Stimulated activated CD8-positive, alpha-beta memory T cell treated with anti-CD3 and anti-CD28 coated beads, Interleukin-2, amount 100 ng/mL, for 48 hours (primary cell): ENCODE data around the gene CHD1.

ENCODE experiments used
- DNase-seq, 2 donors: peaks; one replicate each; pipeline ENCODE4 v3.0.0-alpha.2; 2020; ENCODE audit warnings: low read depth in 2 of 2

The CHD1 gene

DNA sequence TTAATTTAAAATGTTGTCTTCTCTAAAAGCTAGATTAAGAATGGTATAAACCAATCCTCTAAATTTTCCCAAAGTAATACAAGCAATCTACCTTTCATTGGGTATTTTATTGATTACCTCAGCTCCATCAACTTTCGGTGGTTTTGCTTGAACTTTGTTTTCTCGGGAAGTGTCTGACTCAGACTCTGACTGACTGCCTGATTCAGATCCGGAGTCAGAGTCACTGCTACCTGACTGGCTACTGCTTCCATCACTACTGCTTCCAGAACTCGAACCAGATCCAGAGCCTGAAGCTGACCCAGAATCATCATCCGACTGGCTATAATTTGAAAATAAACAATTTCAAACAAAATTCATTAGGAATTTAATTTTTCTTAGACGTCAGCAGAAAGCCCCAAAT is 24.0 kb downstream of the CHD1 start:
- DNase-seq: no peak

DNA sequence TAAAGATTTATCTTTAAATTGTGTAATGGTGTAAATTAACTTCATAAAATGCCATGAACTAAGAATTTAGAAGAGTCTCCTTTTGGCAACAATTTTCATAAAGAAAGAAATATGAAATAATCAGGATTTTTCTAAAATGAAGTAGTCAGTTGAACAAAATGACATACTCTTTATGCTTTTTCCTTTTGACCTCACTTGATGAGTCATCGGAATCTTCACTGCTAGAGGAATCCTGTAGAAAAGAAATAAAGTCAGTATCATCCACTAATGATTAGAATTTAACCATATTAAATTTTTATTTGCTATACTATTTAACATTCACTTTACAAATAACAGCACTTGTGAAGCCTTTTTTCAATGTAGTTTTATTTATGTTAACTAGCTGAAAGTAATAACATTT is 26.1 kb downstream of the CHD1 start:
- DNase-seq: no peak

DNA sequence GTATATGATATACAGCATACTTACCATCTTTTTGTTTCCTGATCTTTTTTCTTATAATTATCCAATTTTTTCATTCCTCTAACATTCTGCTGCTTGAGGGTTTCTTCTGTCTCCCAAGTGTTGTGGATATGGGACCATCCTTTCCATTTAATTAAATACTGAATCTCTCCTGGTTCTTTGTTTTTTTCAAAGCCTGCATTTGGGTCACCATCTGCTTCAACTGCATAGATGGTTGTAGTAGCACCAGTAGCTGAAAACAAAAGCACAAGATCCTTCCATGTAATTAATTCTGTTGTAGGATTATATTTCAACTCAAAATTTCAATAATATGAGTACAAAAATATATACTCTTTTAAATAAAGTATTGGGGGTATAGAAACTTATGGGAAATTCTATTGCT is 29.4 kb downstream of the CHD1 start:
- no peak for DNase-seq

DNA sequence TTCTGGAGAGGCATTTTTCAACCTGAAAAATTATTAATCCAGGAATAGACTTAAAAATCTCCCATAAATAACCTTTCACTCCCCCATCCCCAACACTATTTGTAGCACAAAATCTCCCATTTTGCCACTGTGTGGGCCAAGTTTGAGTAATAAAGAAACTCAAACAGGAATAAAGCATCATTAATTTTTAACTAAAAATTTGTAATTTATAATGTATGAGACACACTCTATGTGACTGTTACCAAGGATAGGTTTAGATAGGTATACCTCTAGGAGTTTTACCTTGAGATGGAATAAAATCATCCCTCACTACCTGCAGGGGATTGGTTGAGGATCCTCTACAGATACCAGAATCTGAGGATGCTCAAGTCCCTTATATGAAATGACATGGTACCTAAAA is 30.1 kb downstream of the CHD1 start:
- no peak for DNase-seq

DNA sequence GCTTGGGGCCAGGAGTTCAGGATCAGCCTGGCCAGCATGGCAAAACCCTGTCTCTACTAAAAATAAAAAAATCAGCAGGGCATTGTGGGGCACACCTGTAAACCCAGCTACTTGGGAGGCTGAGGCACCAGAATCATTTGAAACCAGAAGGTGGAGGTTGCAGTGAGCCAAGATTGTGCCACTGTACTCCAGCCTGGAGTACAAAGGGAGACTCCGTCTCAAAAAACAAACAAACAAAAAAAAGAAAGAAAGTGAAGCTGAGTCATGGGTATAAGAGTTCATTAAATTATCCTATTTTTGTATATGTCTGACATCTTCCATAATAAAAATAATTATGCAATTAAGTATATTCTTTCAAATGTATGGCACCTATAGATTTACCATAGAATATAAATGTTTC is 37.2 kb downstream of the CHD1 start:
- no peak for DNase-seq

DNA sequence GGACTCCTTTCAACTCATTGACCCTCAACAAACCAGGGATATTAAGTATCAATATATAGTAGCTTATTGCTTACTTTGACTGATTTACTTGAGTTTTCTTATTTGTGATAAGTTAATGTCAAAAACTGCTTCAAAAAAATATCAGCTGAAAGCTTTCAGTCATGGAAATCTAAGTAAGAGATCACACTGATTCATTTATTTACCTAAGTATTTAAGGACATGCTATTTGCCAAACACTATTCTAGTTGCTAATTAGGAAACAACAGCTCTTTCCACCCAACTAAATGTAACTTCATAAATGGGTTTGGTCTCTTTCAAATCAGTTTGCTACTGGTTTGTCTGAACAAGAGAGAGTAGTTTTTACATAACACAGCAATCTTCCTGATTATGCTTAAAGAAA is 48.2 kb downstream of the CHD1 start:
- no peak for DNase-seq

DNA sequence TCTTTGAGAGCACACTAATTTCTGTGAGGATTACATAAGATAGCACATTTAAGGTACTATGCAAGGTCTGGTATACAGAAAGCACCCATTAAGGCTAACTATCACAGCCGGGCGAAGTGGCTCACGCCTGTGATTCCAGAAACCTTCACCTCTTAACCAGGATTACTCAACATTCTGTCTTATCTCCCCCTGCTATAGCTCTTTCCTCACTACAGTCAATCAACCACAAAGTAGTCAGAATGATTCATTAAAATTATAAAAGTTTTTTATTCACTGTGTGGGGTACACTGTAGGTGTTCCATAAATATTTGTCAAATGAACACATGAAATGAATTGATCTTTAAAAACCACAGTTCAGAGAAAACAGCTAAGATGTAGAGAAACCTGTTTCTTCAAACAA is 48.7 kb downstream of the CHD1 start:
- peak in 1 of 2 donors; percentile 11 for DNase-seq

DNA sequence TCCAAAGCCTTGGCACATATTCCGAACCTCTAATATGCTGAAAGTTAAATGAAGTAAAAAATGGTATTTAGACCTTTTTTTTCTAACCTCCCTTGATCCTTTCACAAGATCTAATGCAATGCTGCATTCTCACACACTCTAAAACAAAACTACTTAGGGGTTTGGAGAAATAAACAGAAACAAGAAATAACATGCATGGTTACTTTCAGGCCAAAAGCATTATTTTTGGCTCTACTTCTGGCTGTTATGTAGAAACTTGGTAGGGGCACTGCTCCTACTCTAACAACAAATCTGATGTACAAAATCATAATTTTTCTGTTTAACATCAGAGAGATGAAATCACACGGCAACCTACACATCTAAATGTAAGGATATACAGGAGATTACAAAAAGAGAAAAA is 51.2 kb downstream of the CHD1 start:
- no peak for DNase-seq

DNA sequence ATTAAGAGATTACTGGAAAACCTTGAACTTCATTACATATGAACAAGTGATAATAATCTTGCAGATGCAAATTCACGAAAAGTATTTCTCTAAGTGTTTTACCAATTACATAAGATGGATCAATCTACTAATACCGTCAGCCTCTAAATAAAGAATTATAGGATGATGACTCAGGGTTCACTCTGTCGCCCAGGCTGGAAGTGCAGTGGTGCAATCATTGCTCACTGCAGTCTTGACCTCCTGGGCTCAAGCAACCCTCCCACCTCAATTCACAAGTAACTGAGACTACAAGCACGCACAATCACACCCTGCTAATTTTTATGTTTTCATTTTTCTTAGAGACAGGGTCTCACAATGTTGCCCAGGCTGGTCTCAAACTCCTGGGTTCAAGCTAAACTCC is 56.1 kb downstream of the CHD1 start:
- no peak for DNase-seq

DNA sequence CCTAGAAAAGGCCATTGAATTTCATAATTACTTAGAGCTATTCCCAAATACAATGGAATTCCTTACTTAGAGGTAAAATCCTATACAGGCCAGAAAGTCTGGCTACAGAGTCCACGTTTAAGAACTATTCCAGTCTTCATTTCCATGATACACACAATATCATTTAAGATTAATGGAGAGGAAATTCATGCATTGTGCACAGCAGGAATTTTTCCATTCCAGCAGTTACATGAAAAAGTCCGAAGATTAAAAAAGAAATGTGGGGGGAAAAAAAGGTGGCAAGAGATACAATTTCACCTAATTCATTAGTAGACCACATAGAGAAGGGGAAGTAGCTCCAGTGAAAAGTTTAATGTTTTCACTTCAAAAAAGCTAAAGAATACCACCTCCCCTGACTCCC is 63.1 kb downstream of the CHD1 start:
- no peak for DNase-seq

DNA sequence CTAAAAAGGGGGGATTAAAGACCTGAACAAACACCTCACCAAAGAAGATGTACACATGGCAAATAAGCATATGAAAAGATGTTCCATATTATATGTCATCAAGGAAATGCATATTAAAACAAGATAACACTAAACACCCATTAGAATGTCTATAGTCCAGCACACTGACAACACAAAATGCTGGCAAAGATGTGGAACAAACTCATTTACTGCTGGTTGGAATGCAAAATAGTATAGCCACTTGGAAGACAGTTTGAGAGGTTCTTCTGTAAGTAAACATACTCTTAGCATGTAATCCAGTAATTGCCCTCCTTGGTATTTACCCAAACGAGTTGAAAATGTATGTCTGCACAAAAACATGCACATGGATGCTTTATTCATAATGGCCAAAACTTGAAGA is 81.8 kb downstream of the CHD1 start:
- DNase-seq: no peak

DNA sequence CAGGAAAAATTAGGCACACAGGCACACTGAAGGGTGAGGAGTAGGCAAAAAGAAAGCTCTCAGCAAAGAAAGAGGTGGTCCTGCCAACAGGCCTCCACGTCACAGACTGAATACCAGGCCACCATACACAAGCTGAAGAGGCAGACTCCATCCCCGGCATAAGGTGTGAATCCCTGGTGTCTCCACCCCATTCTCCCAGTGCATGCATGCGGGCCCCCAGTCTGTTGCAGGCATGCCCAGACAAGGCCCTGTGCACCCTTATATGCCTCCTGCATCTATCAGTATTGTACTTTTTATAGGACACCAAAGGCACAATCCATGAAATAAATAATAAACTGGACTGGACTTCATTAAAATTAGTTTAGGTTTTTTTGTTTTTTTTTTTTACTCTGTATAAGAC is 82.3 kb downstream of the CHD1 start:
- DNase-seq: no peak

DNA sequence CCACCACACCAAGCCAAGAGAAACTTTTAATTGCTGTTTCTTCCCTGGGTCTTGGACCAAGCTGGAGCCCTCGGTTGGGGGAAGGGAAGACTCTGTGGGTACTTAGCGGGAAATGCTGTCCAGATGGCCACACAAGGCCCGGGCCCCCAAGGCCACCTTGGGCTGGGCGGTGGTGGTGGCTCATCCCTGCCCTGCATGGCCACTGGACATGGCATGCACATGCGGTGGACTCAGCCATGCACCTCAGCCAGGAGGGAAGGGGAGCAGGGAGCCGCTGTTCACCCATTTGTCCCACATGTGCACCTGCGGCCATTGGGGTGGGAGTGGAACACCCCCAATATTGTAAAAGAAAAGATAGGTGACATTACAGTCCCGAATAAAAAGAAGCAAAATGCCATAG is 82.9 kb downstream of the CHD1 start:
- DNase-seq: no peak

DNA sequence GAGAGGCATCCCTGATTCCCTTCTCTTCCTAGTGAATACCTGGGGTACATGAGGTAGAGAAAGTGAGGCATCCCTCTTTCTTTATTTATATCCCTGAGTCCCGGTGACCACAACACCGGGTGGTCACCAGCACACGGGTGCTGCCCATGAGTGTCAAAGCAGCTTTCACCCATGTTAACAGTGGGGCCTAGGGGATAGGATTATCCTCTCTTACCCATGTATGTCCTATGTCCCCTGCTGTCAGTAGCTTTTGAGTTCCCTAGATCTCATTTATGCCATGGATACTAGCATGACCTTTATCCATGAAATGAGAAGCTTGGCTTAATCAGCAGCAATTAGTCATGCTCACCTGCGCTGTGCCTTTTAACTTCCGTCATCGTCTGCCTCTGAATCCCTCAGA is 83.9 kb downstream of the CHD1 start:
- no peak for DNase-seq

DNA sequence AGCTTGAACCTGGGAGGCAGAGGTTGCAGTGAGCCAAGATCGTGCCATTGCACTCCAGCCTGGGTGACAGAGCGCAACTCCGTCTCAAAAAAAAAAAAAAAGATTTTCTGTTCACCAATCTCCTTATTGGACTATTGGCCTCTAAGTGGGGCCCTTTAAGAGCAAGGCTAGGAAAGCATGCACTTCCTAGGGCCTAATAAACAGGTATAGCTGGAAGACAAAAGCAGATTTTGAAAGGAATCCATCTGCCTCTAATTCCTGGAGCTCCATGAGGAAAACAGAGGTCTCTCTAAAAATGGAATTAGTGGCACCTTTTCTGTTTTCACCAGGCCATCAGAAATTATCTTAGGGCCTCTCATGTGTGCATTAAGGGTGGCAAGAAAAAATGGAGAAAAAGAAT is 85.3 kb downstream of the CHD1 start:
- DNase-seq: no peak

DNA sequence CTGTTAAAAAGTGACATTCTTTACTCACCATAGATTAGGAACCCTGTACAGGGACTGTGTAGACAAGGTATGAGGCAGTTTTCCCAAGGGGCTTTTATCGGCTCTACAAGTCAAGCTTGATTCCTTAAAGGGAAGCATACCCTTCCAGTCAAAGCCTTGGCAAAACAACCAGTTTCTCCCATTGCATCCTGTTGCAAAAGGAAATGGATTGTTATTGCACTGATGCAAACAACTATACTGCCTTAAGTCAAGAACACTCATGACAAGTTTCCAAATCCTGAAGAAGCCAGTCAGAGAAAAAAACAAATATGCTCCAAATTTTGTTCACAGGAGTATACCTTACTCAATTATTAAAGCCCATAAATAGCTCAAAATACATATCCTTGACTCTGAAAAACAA is 87.9 kb downstream of the CHD1 start:
- no peak for DNase-seq

DNA sequence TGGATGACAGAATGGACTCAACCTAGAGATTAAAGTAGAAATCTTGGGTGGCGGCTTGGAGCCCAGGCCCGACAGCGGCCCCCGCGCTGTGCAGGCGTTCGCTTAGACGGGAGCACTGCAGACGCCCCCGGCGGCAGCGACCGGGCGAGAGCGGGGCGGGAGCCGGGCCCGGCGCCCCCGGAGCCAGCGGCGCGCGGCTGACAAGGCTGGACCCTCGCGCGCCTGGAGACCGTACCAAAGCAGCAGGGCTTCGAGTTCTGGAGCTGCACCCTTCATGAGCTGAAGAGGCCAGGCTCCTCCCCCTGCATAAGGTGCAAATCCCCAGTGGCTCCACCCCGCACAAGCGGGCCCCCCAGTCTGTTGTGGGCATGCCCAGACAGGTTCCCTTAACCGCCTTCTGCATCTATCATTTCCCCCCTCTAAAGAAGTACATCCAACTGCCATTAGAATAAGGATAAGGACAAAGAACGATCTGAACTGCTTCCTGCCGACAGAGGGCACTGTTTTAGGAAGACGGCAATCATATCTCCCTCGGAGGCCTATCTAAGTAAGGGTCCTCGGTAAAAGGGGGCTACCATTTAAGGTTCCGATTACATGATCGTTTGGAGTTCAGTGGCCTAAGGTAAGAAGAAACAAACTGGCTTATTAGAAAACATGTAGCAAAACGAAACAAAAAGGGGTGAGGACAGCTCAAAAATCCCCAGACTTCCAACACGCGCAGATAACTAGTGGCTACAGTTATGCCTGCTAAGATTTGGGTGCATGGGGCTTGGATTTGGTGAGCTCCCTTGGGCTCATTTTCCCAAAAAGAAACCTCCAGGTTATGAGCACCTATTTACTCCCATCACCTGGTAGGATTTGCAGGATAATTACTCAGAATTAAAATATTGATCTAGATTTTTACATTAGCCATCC is 89.1 kb downstream of the CHD1 start:
- DNase-seq: no peak

DNA sequence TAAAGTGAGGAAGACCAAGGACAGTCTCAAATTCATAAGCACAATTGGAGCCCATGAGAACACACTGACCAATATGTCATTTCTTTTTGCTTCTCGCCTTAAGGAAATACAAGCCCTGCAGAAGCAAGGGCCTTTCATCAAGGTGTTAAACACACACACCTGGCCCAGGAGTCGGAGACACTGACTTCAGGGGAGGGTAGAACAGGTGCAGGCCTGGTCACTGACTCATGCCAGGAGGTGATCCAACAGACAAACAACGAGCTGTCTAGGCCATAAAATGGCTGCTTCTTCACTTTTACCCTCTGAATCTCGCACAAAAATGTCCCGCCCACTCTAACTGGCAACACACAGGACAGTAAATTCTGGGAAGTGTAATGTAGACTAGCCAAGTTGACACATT is 92.6 kb downstream of the CHD1 start:
- no peak for DNase-seq

DNA sequence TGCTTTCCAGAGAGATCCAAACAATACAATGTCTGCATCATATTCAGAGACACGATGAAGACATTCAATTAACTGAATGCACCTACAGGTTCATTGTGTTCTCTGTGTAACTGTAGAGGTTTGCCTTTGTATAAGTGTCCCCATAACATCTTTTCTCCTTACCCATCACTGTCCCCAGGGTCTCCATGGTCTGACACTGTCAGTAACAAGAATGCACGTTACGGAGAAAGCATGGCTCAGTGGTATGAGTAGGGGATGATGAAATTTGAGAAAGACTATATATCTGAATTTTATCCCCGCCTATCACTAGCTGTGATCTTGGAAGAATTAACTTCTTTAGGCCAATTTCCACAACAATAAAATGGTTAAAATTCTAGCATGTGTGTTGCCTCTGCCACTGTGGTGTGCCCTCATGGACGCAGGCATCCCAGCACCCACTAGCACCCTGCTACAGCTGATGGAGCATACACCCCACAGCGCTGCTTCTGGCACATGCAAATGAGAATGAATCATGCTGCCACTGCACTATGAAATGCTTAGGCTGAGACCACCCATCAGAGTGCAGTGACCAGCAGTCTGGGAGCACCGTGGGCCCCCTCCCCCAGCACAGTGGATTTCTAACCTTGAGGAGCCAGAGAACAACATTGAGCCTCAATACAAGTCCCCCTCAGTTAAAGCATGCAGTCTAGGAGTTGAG is 101.1 kb downstream of the CHD1 start:
- no peak for DNase-seq

DNA sequence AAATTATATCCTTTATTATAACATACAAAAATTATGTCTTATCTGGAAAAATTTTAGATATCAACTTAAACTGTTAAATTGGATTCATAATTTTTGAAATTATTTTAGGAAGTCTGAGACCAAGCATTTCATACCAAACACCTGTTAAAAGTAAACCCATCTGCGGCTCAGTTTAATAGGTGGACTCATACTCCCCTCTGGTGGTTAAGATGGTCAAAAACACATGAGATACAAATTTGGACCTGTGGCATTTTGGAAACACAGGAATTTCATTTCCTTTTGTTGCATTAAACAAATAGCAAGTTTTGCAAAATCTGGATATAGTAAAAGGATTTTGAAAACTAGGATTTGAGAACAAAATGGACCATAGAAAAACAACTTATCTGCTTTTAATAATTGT is 101.6 kb downstream of the CHD1 start:
- DNase-seq: no peak

DNA sequence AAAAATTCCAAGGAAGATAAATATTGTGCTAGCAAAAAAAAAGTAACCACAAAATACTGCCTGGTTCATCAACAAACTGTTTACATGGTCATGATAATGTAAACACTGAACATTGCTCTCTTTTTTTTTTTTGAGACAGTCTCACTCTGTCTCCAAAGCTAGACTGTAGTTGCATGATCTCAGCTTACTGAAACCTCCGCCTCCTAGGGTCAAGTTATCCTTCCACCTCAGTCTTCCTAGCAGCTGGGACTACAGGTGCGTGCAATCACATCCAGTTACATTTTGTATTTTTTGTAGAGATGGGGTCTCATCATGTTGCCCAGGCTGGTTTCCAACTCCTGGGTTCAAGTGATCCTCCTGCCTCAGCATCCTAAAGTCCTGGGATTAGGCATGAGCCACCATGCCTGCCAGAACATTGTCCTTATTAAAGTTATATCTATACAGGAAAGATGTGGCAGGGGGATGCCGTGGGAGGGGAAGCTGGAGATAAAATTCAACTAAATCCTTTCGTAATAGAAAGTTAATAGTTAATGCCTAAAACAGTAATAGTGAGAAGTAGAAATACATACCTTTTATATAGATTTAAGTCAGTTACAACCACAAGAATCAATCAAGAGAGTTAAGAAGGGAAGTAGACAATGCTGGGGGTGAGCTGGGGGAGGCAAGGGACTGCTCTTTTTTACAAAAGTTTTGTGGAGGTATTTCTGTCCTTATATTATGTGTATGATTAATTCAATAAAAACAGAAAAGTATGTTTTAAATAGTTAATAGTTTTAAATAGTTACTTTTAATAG is 103.0 kb downstream of the CHD1 start:
- DNase-seq: no peak

DNA sequence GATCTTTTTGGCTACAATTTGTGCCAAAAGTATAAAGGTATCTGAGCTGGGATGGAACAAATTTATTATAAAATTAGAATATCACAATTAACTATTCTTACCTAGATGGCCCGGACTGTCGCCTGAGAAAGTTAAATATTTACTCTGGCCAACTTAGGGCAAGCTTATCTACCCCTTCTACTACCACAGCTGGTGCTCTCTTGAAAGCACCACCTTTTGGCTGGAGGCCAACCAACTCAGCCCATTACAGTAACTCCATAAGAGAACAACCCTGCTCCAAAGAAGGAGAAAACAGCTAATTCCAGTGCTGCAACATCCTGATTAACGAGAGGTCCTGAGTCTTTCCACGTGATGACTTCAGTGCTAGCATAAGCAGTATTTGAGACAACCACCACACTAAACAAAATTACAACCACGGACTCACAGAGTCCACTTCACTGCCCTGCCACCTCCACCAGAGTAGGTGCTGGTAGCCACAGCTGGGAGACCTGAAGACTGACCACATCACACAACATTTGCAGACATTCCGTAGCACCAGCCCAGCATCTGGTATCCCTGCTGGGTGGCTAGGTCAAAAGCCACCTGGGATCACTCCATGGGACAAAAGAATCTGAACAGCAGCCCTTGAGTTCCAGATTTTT is 112.1 kb downstream of the CHD1 start:
- no peak for DNase-seq
